ENCODE results near the gene SLC6A6.

Gene SLC6A6

GRCh38 chr3:14490255-14490654 lies 87.8 kb downstream of the SLC6A6 start:
- no peaks in the 10 kb centered on the region for H3K9me3 ChIP-seq (ENCODE audit: insufficient read depth, low read length, severe bottlenecking)
- no peak overlapping the region for H3K4me3 ChIP-seq (ENCODE audit: low read depth in 1 of 2, low read length in 2 of 2)
- no peaks in the 10 kb centered on the region for H3K27me3 ChIP-seq (ENCODE audit: insufficient read depth, low read length, poor library complexity)
- H3K9ac ChIP-seq (ENCODE audit: low read depth, low read length) = no peak overlapping the region
- DNase-seq (no peak), ATAC-seq (ENCODE audit: insufficient read depth, low read depth) (peak; percentile 28; the same call in 1 of the 3 replicates)
- H4K20me1 ChIP-seq (ENCODE audit: insufficient read depth, low read length) = no peaks in the 10 kb centered on the region
- no peak overlapping the region for H3K4me2 ChIP-seq (ENCODE audit: insufficient read depth, low read length)
- H2AFZ ChIP-seq (ENCODE audit: low read depth, low read length) = no peak overlapping the region
- H3K27ac ChIP-seq (ENCODE audit: low read length) = no peak overlapping the region
- TF ChIP-seq, protein P1, sequence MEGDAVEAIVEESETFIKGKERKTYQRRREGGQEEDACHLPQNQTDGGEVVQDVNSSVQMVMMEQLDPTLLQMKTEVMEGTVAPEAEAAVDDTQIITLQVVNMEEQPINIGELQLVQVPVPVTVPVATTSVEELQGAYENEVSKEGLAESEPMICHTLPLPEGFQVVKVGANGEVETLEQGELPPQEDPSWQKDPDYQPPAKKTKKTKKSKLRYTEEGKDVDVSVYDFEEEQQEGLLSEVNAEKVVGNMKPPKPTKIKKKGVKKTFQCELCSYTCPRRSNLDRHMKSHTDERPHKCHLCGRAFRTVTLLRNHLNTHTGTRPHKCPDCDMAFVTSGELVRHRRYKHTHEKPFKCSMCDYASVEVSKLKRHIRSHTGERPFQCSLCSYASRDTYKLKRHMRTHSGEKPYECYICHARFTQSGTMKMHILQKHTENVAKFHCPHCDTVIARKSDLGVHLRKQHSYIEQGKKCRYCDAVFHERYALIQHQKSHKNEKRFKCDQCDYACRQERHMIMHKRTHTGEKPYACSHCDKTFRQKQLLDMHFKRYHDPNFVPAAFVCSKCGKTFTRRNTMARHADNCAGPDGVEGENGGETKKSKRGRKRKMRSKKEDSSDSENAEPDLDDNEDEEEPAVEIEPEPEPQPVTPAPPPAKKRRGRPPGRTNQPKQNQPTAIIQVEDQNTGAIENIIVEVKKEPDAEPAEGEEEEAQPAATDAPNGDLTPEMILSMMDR (IDR thresholded peaks at IDR 0.05; ENCODE audit: borderline replicate concordance, extremely low read depth, low read length, poor library complexity, severe bottlenecking) = no peak
- no peak for TF ChIP-seq EZH2 (IDR thresholded peaks at IDR 0.05; ENCODE audit: borderline replicate concordance, low read depth, low read length, severe bottlenecking)
- H3K79me2 ChIP-seq (ENCODE audit: insufficient read depth, low read length) = no peaks in the 10 kb centered on the region
- peaks cover 6% of the 10 kb centered on the region; the same call in 1 of the 2 replicates for H3K36me3 ChIP-seq (ENCODE audit: insufficient read depth, low read length)
- H3K4me1 ChIP-seq (ENCODE audit: insufficient read depth, low read length) = no peaks in the 10 kb centered on the region

GRCh38 chr3:14490831-14491230 lies 88.4 kb downstream of the SLC6A6 start:
- DNase-seq (no peak), ATAC-seq (ENCODE audit: insufficient read depth, low read depth) (no peak)
- Histone ChIP-seq H3K4me3 (ENCODE audit: low read depth in 1 of 2, low read length in 2 of 2) (no peak overlapping the region), H3K27me3 (ENCODE audit: insufficient read depth, low read length, poor library complexity) (no peaks in the 10 kb centered on the region), H3K4me1 (ENCODE audit: insufficient read depth, low read length) (no peaks in the 10 kb centered on the region), H3K27ac (ENCODE audit: low read length) (no peak overlapping the region), H2AFZ (ENCODE audit: low read depth, low read length) (no peak overlapping the region), H3K9me3 (ENCODE audit: insufficient read depth, low read length, severe bottlenecking) (no peaks in the 10 kb centered on the region), H3K79me2 (ENCODE audit: insufficient read depth, low read length) (no peaks in the 10 kb centered on the region), H3K9ac (ENCODE audit: low read depth, low read length) (no peak overlapping the region), H4K20me1 (ENCODE audit: insufficient read depth, low read length) (no peaks in the 10 kb centered on the region), H3K4me2 (ENCODE audit: insufficient read depth, low read length) (no peak overlapping the region), H3K36me3 (ENCODE audit: insufficient read depth, low read length) (peaks cover 6% of the 10 kb centered on the region; the same call in 1 of the 2 replicates)
- no peak for TF ChIP-seq EZH2 (IDR thresholded peaks at IDR 0.05; ENCODE audit: borderline replicate concordance, low read depth, low read length, severe bottlenecking)

GRCh38 chr3:14491396-14492190 lies 89.2 kb downstream of the SLC6A6 start:
- Histone ChIP-seq H2AFZ (ENCODE audit: low read depth, low read length) (no peak overlapping the region), H3K27me3 (ENCODE audit: insufficient read depth, low read length, poor library complexity) (no peaks in the 10 kb centered on the region), H3K9me3 (ENCODE audit: insufficient read depth, low read length, severe bottlenecking) (no peaks in the 10 kb centered on the region), H3K36me3 (ENCODE audit: insufficient read depth, low read length) (peaks cover 6% of the 10 kb centered on the region; the same call in 1 of the 2 replicates), H3K27ac (ENCODE audit: low read length) (no peak overlapping the region), H3K79me2 (ENCODE audit: insufficient read depth, low read length) (no peaks in the 10 kb centered on the region), H3K4me2 (ENCODE audit: insufficient read depth, low read length) (no peak overlapping the region), H4K20me1 (ENCODE audit: insufficient read depth, low read length) (no peaks in the 10 kb centered on the region), H3K4me3 (ENCODE audit: low read depth in 1 of 2, low read length in 2 of 2) (no peak overlapping the region), H3K4me1 (ENCODE audit: insufficient read depth, low read length) (no peaks in the 10 kb centered on the region), H3K9ac (ENCODE audit: low read depth, low read length) (no peak overlapping the region)
- ATAC-seq (ENCODE audit: insufficient read depth, low read depth) (peak; percentile 19; the same call in 1 of the 3 replicates), DNase-seq (no peak)
- no peak for TF ChIP-seq EZH2 (IDR thresholded peaks at IDR 0.05; ENCODE audit: borderline replicate concordance, low read depth, low read length, severe bottlenecking)
- TF ChIP-seq, protein P1 (IDR thresholded peaks at IDR 0.05; ENCODE audit: borderline replicate concordance, extremely low read depth, low read length, poor library complexity, severe bottlenecking) = no peak
